GM12878 (cell line): ENCODE results near the gene MYLK4. TPM values are rescaled to one million over a fixed set of nuclear protein-coding genes. Genes with fewer than 3 reads are reported as not detected.

Experiments
- CBX3 ChIP-seq: fragments of 200-600 bp; sonication (generic); IDR thresholded peaks from 2 replicates; pipeline ENCODE4 v1.6.1; 2016; ENCODE audit warnings: low read depth, borderline replicate concordance
- CHD2 ChIP-seq: IDR thresholded peaks from 2 replicates; pipeline ENCODE4 v1.6.1; 2011; ENCODE audit warnings: low read depth, low read length, improper control_type of control experiment, borderline replicate concordance
- CREB1 ChIP-seq: IDR thresholded peaks from 2 replicates; pipeline ENCODE4 v1.6.1; 2012; ENCODE audit warnings: low read depth, mild to moderate bottlenecking, inconsistent platforms
- DPF2 ChIP-seq: fragments of 450-650 bp; IDR thresholded peaks from 2 replicates; pipeline ENCODE4 v1.6.1; 2017; ENCODE audit warnings: mild to moderate bottlenecking
- E2F4 ChIP-seq: IDR thresholded peaks from 2 replicates; pipeline ENCODE4 v1.6.1; 2012; ENCODE audit warnings: low read depth, low read length, improper control_type of control experiment
- GATAD2B ChIP-seq: fragments of 450-650 bp; conservative IDR thresholded peaks from 2 replicates; pipeline ENCODE4 v1.6.1; 2017; ENCODE audit warnings: low read depth, mild to moderate bottlenecking, moderate library complexity
- LARP7 ChIP-seq: fragments of 450-650 bp; IDR thresholded peaks from 2 replicates; pipeline ENCODE4 v1.6.1; 2017; ENCODE audit warnings: mild to moderate bottlenecking
- MEF2B ChIP-seq: fragments of 450-650 bp; IDR thresholded peaks from 2 replicates; pipeline ENCODE4 v1.6.1; 2018; ENCODE audit warnings: mild to moderate bottlenecking, moderate library complexity; ENCODE audit not compliant: partially characterized antibody, poor library complexity, severe bottlenecking
- NR2C1 ChIP-seq: fragments of 450-650 bp; IDR thresholded peaks from 2 replicates; pipeline ENCODE4 v1.6.1; 2017; ENCODE audit warnings: antibody characterized with exemption, mild to moderate bottlenecking, moderate library complexity
- NR2F1 ChIP-seq: fragments of 450-650 bp; conservative IDR thresholded peaks from 2 replicates; pipeline ENCODE4 v1.6.1; 2017; ENCODE audit warnings: mild to moderate bottlenecking
- POLR2AphosphoS2 ChIP-seq: IDR thresholded peaks from 2 replicates; pipeline ENCODE4 v1.6.1; 2011; ENCODE audit warnings: low read depth, mild to moderate bottlenecking, low read length, improper control_type of control experiment, moderate library complexity
- RCOR1 ChIP-seq: conservative IDR thresholded peaks from 2 replicates; pipeline ENCODE4 v1.6.1; 2012; ENCODE audit warnings: low read depth, low read length, improper control_type of control experiment
- RUNX3 ChIP-seq: IDR thresholded peaks from 2 replicates; pipeline ENCODE4 v1.6.1; 2012; ENCODE audit warnings: low read length, inconsistent platforms
- SIN3A ChIP-seq: IDR thresholded peaks from 2 replicates; pipeline ENCODE4 v1.6.1; 2012; ENCODE audit warnings: low read depth, low read length, improper control_type of control experiment
- YY1 ChIP-seq: IDR thresholded peaks from 2 replicates; pipeline ENCODE4 v1.6.1; 2011; ENCODE audit warnings: low read depth, mild to moderate bottlenecking, low read length
- ZNF592 ChIP-seq: fragments of 450-650 bp; IDR thresholded peaks from 2 replicates; pipeline ENCODE4 v1.6.1; 2017; ENCODE audit warnings: mild to moderate bottlenecking, moderate library complexity
- polyA plus RNA-seq, 11 experiments: library from polyadenylated mRNA; depleted of rRNA in 4 of 11; unstranded in 6 of 11; stranded (reverse) in 5 of 11; fragments of >200 nt; fragmentation: Nextera tagmentation in 4 of 11; fragmentation: Illumina TruSeq in 1 of 11; extraction: Ambion mirVana in 4 of 11; extraction: Trizol in 1 of 11; gene quantifications; 1 replicate in 1 of 11; 2 replicates in 10 of 11; pipeline versions ENCODE4 v1.2.1 to v1.2.3, GENCODE V29; 2011 to 2016; ENCODE audit warnings: inconsistent platforms in 2 of 11, missing spikeins in 2 of 11, low read depth in 1 of 11
- total RNA-seq, 4 experiments: library from RNA; depleted of rRNA in 3 of 4; stranded (reverse); fragments of >200 nt in 3 of 4; fragmentation: Illumina TruSeq in 1 of 4; extraction: Trizol in 1 of 4; gene quantifications; 2 replicates each; pipeline versions ENCODE4 v1.2.1 to v1.2.3, GENCODE V29; 2013 to 2021
- TF ChIP-seq, protein P1 (sequence below): IDR thresholded peaks from 2 replicates; pipeline ENCODE4 v1.6.1; 2012; ENCODE audit warnings: low read depth, low read length, improper control_type of control experiment
- TF ChIP-seq, protein P2 (sequence below), 3 experiments: IDR thresholded peaks in 2 of 3; conservative IDR thresholded peaks in 1 of 3; 2 replicates each; pipeline ENCODE4 v1.5.1; 2011; ENCODE audit warnings: low read depth in 3 of 3, low read length in 3 of 3, mild to moderate bottlenecking in 3 of 3, control low read depth in 2 of 3, moderate library complexity in 2 of 3, inconsistent platforms in 1 of 3, mixed read lengths in 1 of 3; ENCODE audit not compliant: control insufficient read depth in 2 of 3, insufficient read depth in 1 of 3; ENCODE audit errors: extremely low read depth in 1 of 3
- TF ChIP-seq, protein P3 (sequence below): fragments of 450-650 bp; IDR thresholded peaks from 2 replicates; pipeline ENCODE4 v1.6.1; 2018; ENCODE audit warnings: borderline replicate concordance, mild to moderate bottlenecking; ENCODE audit not compliant: partially characterized antibody

Gene MYLK4
- total and polyA plus RNA-seq, 10 of the 15 experiments (the other 5 are each of a cell fraction or from before 2014, with no cell fraction given) = under 0.01 to 0.09 (median 0.05) TPM; not detected in 1

GRCh38 chr6:2765166-2765895, 14.6 kb upstream of the MYLK4 start, which contains the start of gene WRNIP1 (continued):
- TF ChIP-seq ZNF592 (0 out of 2 replicates have a peak, but pooled peaks have one; percentile 60), NR2F1 (peak; percentile 73), DPF2 (peak; percentile 87), CREB1 (peak; percentile 85), CHD2 (peak; percentile 97), RUNX3 (peak; percentile 57), MEF2B (no peak), LARP7 (peak; percentile 97), YY1 (peak; percentile 93), GATAD2B (peak; percentile 98), RCOR1 (no peak), CBX3 (no peak), SIN3A (peak; percentile 52), NR2C1 (peak; percentile 67), E2F4 (peak; percentile 53; the same call in 1 of the 2 replicates), POLR2AphosphoS2 (0 out of 2 replicates have a peak, but pooled peaks have one; percentile 31)
- TF ChIP-seq, protein P1, sequence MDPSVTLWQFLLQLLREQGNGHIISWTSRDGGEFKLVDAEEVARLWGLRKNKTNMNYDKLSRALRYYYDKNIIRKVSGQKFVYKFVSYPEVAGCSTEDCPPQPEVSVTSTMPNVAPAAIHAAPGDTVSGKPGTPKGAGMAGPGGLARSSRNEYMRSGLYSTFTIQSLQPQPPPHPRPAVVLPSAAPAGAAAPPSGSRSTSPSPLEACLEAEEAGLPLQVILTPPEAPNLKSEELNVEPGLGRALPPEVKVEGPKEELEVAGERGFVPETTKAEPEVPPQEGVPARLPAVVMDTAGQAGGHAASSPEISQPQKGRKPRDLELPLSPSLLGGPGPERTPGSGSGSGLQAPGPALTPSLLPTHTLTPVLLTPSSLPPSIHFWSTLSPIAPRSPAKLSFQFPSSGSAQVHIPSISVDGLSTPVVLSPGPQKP = peak; percentile 51
- TF ChIP-seq, protein P2, sequence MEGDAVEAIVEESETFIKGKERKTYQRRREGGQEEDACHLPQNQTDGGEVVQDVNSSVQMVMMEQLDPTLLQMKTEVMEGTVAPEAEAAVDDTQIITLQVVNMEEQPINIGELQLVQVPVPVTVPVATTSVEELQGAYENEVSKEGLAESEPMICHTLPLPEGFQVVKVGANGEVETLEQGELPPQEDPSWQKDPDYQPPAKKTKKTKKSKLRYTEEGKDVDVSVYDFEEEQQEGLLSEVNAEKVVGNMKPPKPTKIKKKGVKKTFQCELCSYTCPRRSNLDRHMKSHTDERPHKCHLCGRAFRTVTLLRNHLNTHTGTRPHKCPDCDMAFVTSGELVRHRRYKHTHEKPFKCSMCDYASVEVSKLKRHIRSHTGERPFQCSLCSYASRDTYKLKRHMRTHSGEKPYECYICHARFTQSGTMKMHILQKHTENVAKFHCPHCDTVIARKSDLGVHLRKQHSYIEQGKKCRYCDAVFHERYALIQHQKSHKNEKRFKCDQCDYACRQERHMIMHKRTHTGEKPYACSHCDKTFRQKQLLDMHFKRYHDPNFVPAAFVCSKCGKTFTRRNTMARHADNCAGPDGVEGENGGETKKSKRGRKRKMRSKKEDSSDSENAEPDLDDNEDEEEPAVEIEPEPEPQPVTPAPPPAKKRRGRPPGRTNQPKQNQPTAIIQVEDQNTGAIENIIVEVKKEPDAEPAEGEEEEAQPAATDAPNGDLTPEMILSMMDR (IDR thresholded peaks at IDR 0.05 in 2 of 3, conservative IDR thresholded peaks at IDR 0.05 in 1 of 3; ENCODE audit: control insufficient read depth in 2 of 3, extremely low read depth in 1 of 3, insufficient read depth in 1 of 3, low read depth in 3 of 3, low read length in 3 of 3) = peak; percentile 45 to 54 (median 45); a peak in 5 of 6 replicates
- TF ChIP-seq, protein P3, sequence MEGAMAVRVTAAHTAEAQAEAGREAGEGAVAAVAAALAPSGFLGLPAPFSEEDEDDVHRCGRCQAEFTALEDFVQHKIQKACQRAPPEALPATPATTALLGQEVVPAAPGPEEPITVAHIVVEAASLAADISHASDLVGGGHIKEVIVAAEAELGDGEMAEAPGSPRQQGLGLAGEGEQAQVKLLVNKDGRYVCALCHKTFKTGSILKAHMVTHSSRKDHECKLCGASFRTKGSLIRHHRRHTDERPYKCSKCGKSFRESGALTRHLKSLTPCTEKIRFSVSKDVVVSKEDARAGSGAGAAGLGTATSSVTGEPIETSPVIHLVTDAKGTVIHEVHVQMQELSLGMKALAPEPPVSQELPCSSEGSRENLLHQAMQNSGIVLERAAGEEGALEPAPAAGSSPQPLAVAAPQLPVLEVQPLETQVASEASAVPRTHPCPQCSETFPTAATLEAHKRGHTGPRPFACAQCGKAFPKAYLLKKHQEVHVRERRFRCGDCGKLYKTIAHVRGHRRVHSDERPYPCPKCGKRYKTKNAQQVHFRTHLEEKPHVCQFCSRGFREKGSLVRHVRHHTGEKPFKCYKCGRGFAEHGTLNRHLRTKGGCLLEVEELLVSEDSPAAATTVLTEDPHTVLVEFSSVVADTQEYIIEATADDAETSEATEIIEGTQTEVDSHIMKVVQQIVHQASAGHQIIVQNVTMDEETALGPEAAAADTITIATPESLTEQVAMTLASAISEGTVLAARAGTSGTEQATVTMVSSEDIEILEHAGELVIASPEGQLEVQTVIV = peak; percentile 31
